Vagina (tissue), 2 donors: ENCODE data around the gene PARD3. TPM values are rescaled to one million over a fixed set of nuclear protein-coding genes. Genes with fewer than 3 reads are reported as not detected.

Source experiments
- DNase-seq, 2 donors: peaks; one replicate each; pipeline ENCODE4 v3.0.0-alpha.2; 2017; ENCODE audit errors: extremely low spot score in 2 of 2
- H3K27ac ChIP-seq: fragments of 200-600 bp; sonication (generic); one replicate; pipeline ENCODE4 v1.5.1; 2019
- H3K27me3 ChIP-seq: fragments of 200-600 bp; sonication (generic); one replicate; pipeline ENCODE4 v1.5.1; 2019
- H3K36me3 ChIP-seq, 2 donors: fragments of 200-600 bp; sonication (generic); one replicate each; pipeline ENCODE4 v1.5.1; 2017 to 2019
- H3K4me1 ChIP-seq: fragments of 200-600 bp; sonication (generic); one replicate; pipeline ENCODE4 v1.5.1; 2019
- H3K4me3 ChIP-seq, 2 donors: fragments of 200-600 bp; sonication (generic); 1 replicate in 1 of 2; 2 replicates in 1 of 2; pipeline ENCODE4 v1.5.1; 2016 to 2019
- H3K9me3 ChIP-seq: fragments of 200-600 bp; sonication (generic); one replicate; pipeline ENCODE4 v1.5.1; 2019
- POLR2A ChIP-seq, 2 donors: fragments of 450-650 bp; IDR thresholded peaks; one replicate each; pipeline ENCODE4 v1.6.1; 2017; ENCODE audit warnings: antibody characterized with exemption in 2 of 2, mild to moderate bottlenecking in 2 of 2, moderate library complexity in 2 of 2
- POLR2AphosphoS5 ChIP-seq, 2 donors: sonication (generic); formaldehyde crosslinking; IDR thresholded peaks; one replicate each; pipeline ENCODE4 v1.9.0; 2017; ENCODE audit warnings: antibody characterized with exemption in 2 of 2, mild to moderate bottlenecking in 2 of 2, low read depth in 1 of 2; ENCODE audit not compliant: insufficient read depth in 1 of 2
- intact Hi-C: fragments of 100-400 bp; cut with DNase I; formaldehyde crosslinking; loops from one replicate; pipeline ENCODE4 v1.15.1; 2023
- total RNA-seq: library from RNA; depleted of rRNA; stranded (reverse); fragments of >200 nt; gene quantifications from one replicate; pipeline ENCODE4 v1.2.3, GENCODE V29; 2016
- TF ChIP-seq, protein P1 (sequence below), 3 experiments: fragments of 450-650 bp in 2 of 3; fragments of 200-600 bp in 1 of 3; sonication (generic) in 1 of 3; IDR thresholded peaks; one replicate each; pipeline ENCODE4 v1.5.1; 2017 to 2019; ENCODE audit warnings: antibody characterized with exemption in 3 of 3, mild to moderate bottlenecking in 2 of 3, moderate library complexity in 2 of 3

PARD3 gene
- total RNA-seq, 1 donor from 2014 or later = 95.5 TPM

DNA sequence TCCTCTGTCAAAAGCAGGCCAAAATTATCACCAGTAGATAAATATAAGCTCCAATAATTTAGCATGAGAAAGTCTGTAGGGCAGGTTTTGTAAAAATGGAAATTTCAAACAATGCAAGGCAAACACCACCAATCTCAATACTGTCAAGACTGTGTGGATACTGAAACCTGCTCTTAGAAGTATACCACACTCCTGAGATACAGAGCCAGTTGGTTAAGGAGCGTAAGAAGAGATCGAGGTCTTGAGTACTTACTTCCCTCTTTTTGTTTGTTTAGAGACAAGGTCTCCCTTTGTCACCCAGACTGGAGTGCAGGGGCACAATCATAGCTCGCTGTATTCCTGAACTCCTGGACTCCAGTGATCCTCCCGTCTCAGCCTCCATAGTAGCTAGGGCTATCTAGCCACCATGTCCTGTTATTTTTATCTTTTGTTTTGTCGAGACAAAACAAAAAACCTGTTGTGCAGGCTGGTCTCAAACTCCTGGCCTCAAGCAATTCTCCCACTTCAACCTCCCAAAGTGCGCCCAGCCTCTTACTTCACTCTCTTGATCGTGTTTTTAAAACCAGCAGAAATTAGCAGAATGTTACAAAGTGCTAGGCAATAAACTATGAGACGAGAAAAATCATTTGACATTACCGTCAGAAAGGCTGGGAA is 205.7 kb downstream of the PARD3 start:
- no peaks in the 10 kb centered on the region for H3K36me3 ChIP-seq
- no peaks in the 10 kb centered on the region for H3K4me1 ChIP-seq
- H3K9me3 ChIP-seq = no peaks in the 10 kb centered on the region
- no peak for DNase-seq
- H3K4me3 ChIP-seq = no peak overlapping the region
- no peak overlapping the region for H3K27ac ChIP-seq
- no peaks in the 10 kb centered on the region for H3K27me3 ChIP-seq
- TF ChIP-seq, protein P1, sequence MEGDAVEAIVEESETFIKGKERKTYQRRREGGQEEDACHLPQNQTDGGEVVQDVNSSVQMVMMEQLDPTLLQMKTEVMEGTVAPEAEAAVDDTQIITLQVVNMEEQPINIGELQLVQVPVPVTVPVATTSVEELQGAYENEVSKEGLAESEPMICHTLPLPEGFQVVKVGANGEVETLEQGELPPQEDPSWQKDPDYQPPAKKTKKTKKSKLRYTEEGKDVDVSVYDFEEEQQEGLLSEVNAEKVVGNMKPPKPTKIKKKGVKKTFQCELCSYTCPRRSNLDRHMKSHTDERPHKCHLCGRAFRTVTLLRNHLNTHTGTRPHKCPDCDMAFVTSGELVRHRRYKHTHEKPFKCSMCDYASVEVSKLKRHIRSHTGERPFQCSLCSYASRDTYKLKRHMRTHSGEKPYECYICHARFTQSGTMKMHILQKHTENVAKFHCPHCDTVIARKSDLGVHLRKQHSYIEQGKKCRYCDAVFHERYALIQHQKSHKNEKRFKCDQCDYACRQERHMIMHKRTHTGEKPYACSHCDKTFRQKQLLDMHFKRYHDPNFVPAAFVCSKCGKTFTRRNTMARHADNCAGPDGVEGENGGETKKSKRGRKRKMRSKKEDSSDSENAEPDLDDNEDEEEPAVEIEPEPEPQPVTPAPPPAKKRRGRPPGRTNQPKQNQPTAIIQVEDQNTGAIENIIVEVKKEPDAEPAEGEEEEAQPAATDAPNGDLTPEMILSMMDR (IDR thresholded peaks at IDR 0.05) = no peak
- TF ChIP-seq POLR2A (IDR thresholded peaks at IDR 0.05) (no peak), POLR2AphosphoS5 (IDR thresholded peaks at IDR 0.05; ENCODE audit: insufficient read depth in 1 of 2, low read depth in 1 of 2) (no peak)
- intact Hi-C loops = no loop called here

GRCh38 chr10:34607894-34608293 is 207.2 kb downstream of the PARD3 start:
- Histone ChIP-seq H3K4me1 (no peaks in the 10 kb centered on the region), H3K36me3 (no peaks in the 10 kb centered on the region), H3K27me3 (no peaks in the 10 kb centered on the region), H3K9me3 (no peaks in the 10 kb centered on the region), H3K27ac (no peak overlapping the region), H3K4me3 (no peak overlapping the region)
- TF ChIP-seq, protein P1 (IDR thresholded peaks at IDR 0.05) = no peak
- TF ChIP-seq POLR2AphosphoS5 (IDR thresholded peaks at IDR 0.05; ENCODE audit: insufficient read depth in 1 of 2, low read depth in 1 of 2) = no peak
- TF ChIP-seq POLR2A (IDR thresholded peaks at IDR 0.05) = no peak
- intact Hi-C loops = no loop called here
- no peak for DNase-seq

DNA sequence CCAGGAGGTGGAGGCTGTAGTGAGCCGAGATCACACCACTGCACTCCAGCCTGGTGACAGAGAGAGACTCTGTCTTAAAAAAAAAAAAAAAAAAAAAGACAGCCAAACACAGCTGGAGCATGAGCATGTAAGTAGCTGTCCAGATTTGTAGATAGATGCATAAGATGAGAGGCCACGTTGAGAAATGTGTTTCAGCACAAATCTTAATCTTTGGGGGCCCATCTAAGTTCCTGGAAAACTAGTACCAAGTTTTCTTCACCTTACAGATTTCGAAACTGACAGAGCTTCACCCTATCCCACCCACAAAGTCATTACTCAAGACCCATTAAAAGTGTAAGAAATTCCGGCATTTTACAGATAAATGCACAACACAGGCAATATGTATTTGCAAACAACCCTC is 208.2 kb downstream of the PARD3 start:
- H3K27me3 ChIP-seq = no peaks in the 10 kb centered on the region
- H3K4me3 ChIP-seq = no peak overlapping the region
- no peaks in the 10 kb centered on the region for H3K9me3 ChIP-seq
- no peaks in the 10 kb centered on the region for H3K4me1 ChIP-seq
- intact Hi-C loops = no loop called here
- no peak for DNase-seq
- no peak overlapping the region for H3K27ac ChIP-seq
- TF ChIP-seq POLR2AphosphoS5 (IDR thresholded peaks at IDR 0.05; ENCODE audit: insufficient read depth in 1 of 2, low read depth in 1 of 2) = no peak
- no peak for TF ChIP-seq POLR2A (IDR thresholded peaks at IDR 0.05)
- TF ChIP-seq, protein P1 (IDR thresholded peaks at IDR 0.05) = no peak
- H3K36me3 ChIP-seq = no peaks in the 10 kb centered on the region

DNA sequence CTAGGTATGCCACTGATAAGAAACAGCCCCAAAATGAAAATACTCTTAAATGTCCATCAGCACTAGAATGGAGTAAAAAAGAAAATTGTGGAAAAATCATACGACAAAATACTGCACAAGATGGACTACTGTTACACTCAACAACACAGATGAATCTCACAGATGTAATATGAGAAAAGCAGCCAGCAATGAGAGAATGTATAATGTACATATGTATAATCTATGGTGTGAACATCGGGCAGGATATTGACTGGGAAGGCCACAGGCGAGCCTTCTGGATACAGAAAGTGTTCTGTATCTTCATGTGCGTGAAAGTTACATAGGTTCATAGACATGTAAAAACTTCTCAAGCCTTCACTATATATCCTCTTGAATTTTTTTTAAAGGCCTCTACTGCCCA is 212.6 kb downstream of the PARD3 start:
- H3K27me3 ChIP-seq = no peaks in the 10 kb centered on the region
- no peak for DNase-seq
- no peaks in the 10 kb centered on the region for H3K36me3 ChIP-seq
- TF ChIP-seq, protein P1 (IDR thresholded peaks at IDR 0.05) = no peak
- TF ChIP-seq POLR2AphosphoS5 (IDR thresholded peaks at IDR 0.05; ENCODE audit: insufficient read depth in 1 of 2, low read depth in 1 of 2) (no peak), POLR2A (IDR thresholded peaks at IDR 0.05) (no peak)
- no peak overlapping the region for H3K27ac ChIP-seq
- H3K4me1 ChIP-seq = peaks cover 17% of the 10 kb centered on the region
- H3K9me3 ChIP-seq = no peaks in the 10 kb centered on the region
- no peak overlapping the region for H3K4me3 ChIP-seq
- intact Hi-C loops = no loop called here

DNA sequence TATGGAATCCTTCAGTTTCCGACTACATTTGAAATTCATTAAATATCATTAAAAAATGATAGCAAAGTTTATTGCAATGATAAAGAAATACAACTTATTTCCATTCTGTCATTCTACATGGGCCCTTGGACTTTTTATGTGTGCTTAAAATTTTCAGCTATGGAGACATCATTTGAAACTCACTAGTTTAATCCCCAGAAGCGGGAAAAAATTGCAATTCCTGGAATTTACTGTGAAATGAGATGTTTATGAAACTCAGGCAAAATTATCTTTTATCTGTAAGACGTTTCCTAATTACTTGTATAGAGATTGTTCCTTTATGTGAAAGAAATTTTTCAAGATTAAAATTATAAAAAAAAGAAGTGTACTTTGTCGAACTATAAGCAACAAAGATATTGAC is 213.4 kb downstream of the PARD3 start:
- no peaks in the 10 kb centered on the region for H3K27me3 ChIP-seq
- no peak for DNase-seq
- no peak for TF ChIP-seq POLR2AphosphoS5 (IDR thresholded peaks at IDR 0.05; ENCODE audit: insufficient read depth in 1 of 2, low read depth in 1 of 2)
- TF ChIP-seq, protein P1 (IDR thresholded peaks at IDR 0.05) = no peak
- TF ChIP-seq POLR2A (IDR thresholded peaks at IDR 0.05) = no peak
- H3K36me3 ChIP-seq = no peaks in the 10 kb centered on the region
- H3K9me3 ChIP-seq = no peaks in the 10 kb centered on the region
- no peak overlapping the region for H3K27ac ChIP-seq
- intact Hi-C loops = no loop called here
- peaks cover 17% of the 10 kb centered on the region for H3K4me1 ChIP-seq
- H3K4me3 ChIP-seq = no peak overlapping the region
